SK-N-MC (cell line): ENCODE measurements around the gene SCNN1G.

Source experiments
- EZH2 ChIP-seq: fragments of 200-600 bp; sonication (generic); IDR thresholded peaks from one replicate; pipeline ENCODE4 v1.6.1; 2017; ENCODE audit warnings: antibody characterized with exemption
- POLR2AphosphoS5 ChIP-seq: IDR thresholded peaks from 2 replicates; pipeline ENCODE4 v1.6.1; 2012; ENCODE audit warnings: mild to moderate bottlenecking, low read depth, low read length, borderline replicate concordance

DNA sequence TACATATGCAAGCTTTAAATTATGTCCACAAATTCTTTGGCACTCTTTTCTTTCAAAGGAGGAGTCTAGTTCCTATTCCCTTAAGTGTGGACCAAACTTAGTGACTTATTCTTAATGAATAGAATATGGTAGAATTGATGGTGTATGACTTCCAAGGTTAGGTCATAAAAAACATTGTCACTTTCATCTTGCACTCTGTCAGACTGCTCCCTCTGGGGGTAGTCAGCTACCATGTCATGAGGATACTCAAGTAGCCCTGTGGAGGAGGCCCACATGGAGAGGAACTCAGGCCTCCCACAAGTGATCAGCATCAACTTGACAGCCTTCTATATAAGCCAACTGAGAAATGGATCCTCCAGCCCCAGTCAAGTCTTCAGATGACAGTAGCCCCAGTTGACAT lies 61.6 kb downstream of the SCNN1G start:
- TF ChIP-seq EZH2 (no peak), POLR2AphosphoS5 (no peak)
